Colonic mucosa (tissue), 4 donors: ENCODE results near the gene CLCN5. TPM values are rescaled to one million over a fixed set of nuclear protein-coding genes. Genes with fewer than 3 reads are reported as not detected.
"Not testable (repeated sequence)": the region's sequence is repeated elsewhere in the genome, so short reads cannot be mapped to it uniquely, and the experiment has no call there.

Source experiments
- DNase-seq: peaks from one replicate; pipeline ENCODE4 v3.0.0-alpha.2; 2020
- H3K27ac ChIP-seq: fragments of 200-600 bp; one replicate; pipeline ENCODE4 v1.8.0; 2021
- H3K27me3 ChIP-seq: fragments of 200-600 bp; one replicate; pipeline ENCODE4 v1.8.0; 2021
- H3K36me3 ChIP-seq: fragments of 200-600 bp; one replicate; pipeline ENCODE4 v1.8.0; 2021
- H3K4me1 ChIP-seq: fragments of 200-600 bp; one replicate; pipeline ENCODE4 v1.8.0; 2021; ENCODE audit warnings: mild to moderate bottlenecking
- H3K4me3 ChIP-seq: fragments of 200-600 bp; one replicate; pipeline ENCODE4 v1.8.0; 2021
- H3K9ac ChIP-seq, 2 donors: one replicate each; pipeline ENCODE4 v1.7.0; 2013; ENCODE audit warnings: control low read depth in 2 of 2, low read depth in 2 of 2, low read length in 2 of 2
- H3K9me3 ChIP-seq: fragments of 200-600 bp; one replicate; pipeline ENCODE4 v1.8.0; 2021
- CTCF ChIP-seq: fragments of 200-600 bp; IDR thresholded peaks from one replicate; pipeline ENCODE4 v1.8.0; 2022; ENCODE audit warnings: antibody characterized with exemption, mild to moderate bottlenecking
- intact Hi-C: fragments of 100-400 bp; cut with DNase I; formaldehyde crosslinking; loops from one replicate; pipeline ENCODE4 v1.14.1; 2022
- total RNA-seq, 2 donors: library from RNA; stranded (reverse); fragmentation: NEBNext Ultra II Directional in 1 of 2; extraction: Animal tissue kit (Norgen Biotek cat#: 25700) in 1 of 2; gene quantifications; one replicate each; pipeline ENCODE4 v1.2.1, GENCODE V29; 2021
- donor health status: healthy.
- donor health status: DM: no; HTN: no; CAD: no.
- donor health status: DM: no; HTN: no; CAD: no.

CLCN5 gene
- total RNA-seq, 2 donors from 2014 or later, result 9.7 to 10.0 TPM

DNA sequence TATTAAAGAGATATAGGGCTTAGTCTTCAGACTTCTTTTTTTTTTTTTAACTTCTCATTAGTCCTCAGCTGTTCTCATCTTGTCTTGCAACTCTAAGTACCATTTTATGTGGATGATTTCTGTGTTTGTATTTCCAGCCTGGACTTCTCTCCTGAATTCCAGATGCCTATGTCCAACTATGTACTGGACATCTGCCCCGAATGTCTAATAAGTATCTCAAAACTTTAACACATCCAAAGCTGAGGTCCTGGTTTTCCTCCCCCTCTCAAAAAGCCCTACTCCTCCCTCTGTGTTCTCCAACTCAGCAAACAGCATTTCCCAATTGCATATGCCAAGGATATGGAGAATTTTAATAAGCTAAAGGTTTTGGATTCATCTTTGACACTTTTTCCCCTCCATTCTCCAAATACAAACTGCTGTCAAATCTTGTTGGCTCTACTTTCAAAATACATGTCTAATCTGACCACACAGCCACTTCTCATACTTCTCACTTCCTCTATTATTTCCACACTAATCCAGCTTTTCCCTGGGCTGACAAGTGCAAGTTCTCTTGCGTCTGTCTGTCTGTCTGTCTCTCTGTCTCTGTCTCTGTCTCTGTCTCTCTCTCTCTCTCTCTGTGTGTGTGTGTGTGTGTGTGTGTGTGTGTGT, 79.8 kb downstream of the CLCN5 start:
- H3K4me3 ChIP-seq, result no peak overlapping the region
- TF ChIP-seq CTCF, result no peak
- H3K9ac ChIP-seq, result no peak overlapping the region
- H3K4me1 ChIP-seq, result no peaks in the 10 kb centered on the region
- H3K27ac ChIP-seq, result no peak overlapping the region
- no peaks in the 10 kb centered on the region for H3K27me3 ChIP-seq
- no peaks in the 10 kb centered on the region for H3K36me3 ChIP-seq
- DNase-seq, result no peak
- intact Hi-C loops, result no loop called here
- H3K9me3 ChIP-seq, result no peaks in the 10 kb centered on the region

DNA sequence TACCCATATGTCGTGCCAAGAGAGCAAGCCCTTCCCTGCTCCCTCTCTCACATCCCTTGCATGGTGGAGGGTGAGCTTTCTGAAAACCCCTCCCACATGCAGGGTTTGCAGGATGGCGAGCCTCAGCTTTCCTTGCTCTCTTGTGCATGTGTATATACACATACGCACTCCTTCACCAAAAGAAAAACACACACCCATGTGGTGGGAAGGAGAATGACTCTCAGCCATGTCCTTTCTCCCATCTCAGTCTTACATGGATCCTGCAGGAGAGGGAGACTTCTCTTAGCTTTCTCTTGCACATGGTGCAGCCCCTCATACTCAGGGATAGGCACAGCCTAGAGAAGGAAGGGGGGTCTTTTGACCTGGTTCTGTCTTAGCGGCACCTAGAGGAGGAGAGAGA, 81.1 kb downstream of the CLCN5 start:
- Histone ChIP-seq H3K4me1 (no peaks in the 10 kb centered on the region), H3K4me3 (no peak overlapping the region), H3K27ac (no peak overlapping the region), H3K27me3 (no peaks in the 10 kb centered on the region), H3K9ac (no peak overlapping the region), H3K36me3 (no peaks in the 10 kb centered on the region), H3K9me3 (no peaks in the 10 kb centered on the region)
- intact Hi-C loops, result no loop called here
- TF ChIP-seq CTCF, result no peak
- no peak for DNase-seq

GRCh38 chrX:50003927-50004326, 81.5 kb downstream of the CLCN5 start:
- TF ChIP-seq CTCF, result no peak
- H3K9me3 ChIP-seq, result no peaks in the 10 kb centered on the region

GRCh38 chrX:50025591-50025990, 103.2 kb downstream of the CLCN5 start:
- intact Hi-C loops, DNase-seq, H3K9ac ChIP-seq, H3K36me3 ChIP-seq, H3K27ac ChIP-seq, H3K4me1 ChIP-seq, H3K9me3 ChIP-seq, H3K27me3 ChIP-seq, H3K4me3 ChIP-seq: not testable (repeated sequence)

More at GRCh38 chrX:50003927-50004326, 81.5 kb downstream of the CLCN5 start:
- Histone ChIP-seq H3K4me3 (no peak overlapping the region), H3K27me3 (no peaks in the 10 kb centered on the region), H3K9ac (no peak overlapping the region), H3K36me3 (no peaks in the 10 kb centered on the region), H3K4me1 (no peaks in the 10 kb centered on the region), H3K27ac (no peak overlapping the region)
- DNase-seq, result no peak
- intact Hi-C loops, result no loop called here

GRCh38 chrX:50035126-50035525, 112.7 kb downstream of the CLCN5 start:
- DNase-seq, result no peak
- Histone ChIP-seq H3K36me3 (no peaks in the 10 kb centered on the region), H3K4me3 (no peak overlapping the region), H3K4me1 (no peaks in the 10 kb centered on the region), H3K9ac (no peak overlapping the region), H3K27me3 (no peaks in the 10 kb centered on the region), H3K9me3 (no peaks in the 10 kb centered on the region), H3K27ac (no peak overlapping the region)
- intact Hi-C loops, result no loop called here
- TF ChIP-seq CTCF, result no peak

- DNase-seq, result no peak
- TF ChIP-seq CTCF, result no peak
- H3K36me3 ChIP-seq, result no peaks in the 10 kb centered on the region
- intact Hi-C loops, result no loop called here
- no peaks in the 10 kb centered on the region for H3K9me3 ChIP-seq
- no peak overlapping the region for H3K27ac ChIP-seq
- H3K27me3 ChIP-seq, result no peaks in the 10 kb centered on the region
- H3K9ac ChIP-seq, result no peak overlapping the region
- no peaks in the 10 kb centered on the region for H3K4me1 ChIP-seq
- no peak overlapping the region for H3K4me3 ChIP-seq
These were observed 114.0 kb downstream of the CLCN5 start for GRCh38 chrX:50036426-50036825.
